SKM-1 treated with dmso at 0.1 percent for 144 hours (cell line): ENCODE data around the gene AARS2.
A peak's percentile ranks its signal among the peaks of the same experiment; 100 is the strongest.
"Not testable (repeated sequence)": the region's sequence is repeated elsewhere in the genome, so short reads cannot be mapped to it uniquely, and the experiment has no call there.

Experiments
- DNase-seq: peaks from one replicate; lab custom pipeline; 2025; ENCODE audit not compliant: unreplicated experiment; lab: John Stamatoyannopoulos, UW

The AARS2 gene

DNA sequence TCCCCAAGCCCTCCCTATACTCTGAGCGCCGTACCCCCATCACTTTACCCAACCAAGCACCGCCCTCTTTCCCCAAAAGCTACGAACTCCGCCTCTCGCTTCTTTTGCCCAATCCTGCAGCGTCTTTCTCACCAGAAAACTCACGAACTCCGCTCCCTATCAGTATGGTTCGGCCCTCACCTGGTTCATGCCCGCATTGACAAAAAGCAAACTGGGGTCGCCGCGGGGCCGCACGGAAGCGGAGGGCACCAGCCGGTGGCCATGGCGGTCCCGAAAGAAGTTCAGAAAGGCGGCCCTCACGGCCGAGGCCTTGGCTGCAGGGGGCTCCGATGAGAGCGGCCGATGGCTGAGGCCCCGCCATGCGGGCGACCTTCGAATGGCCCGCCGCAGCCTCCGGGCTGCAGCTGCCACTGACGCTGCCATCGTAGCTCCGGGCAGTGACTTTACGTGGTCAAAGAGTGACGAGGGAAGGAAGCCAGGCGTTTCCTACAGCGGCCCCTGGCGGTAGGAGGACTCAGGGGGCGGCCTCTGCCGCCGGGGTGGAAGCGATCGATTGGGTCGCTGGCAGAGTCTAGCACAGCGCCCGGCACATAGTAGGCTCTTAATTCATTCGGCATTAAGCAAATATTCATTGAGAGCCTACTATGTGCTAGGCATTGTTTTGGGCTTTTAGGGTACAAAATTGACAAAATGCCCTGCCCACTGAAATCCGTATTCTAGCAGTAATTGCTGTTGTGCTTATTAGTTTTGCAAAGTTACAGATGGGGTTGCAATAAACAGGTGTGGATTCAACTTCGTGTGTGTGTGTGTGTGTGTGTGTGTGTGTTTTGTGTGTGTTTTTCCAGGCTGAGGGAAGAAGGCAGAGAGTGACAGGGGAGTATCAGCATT is at the start of gene AARS2:
Gene AARS2 (minus strand): TSS at position 447 of the 888 bp plus-strand sequence. CDS start 24 bp downstream, at position 423.
- peak; percentile 89 for DNase-seq

DNA sequence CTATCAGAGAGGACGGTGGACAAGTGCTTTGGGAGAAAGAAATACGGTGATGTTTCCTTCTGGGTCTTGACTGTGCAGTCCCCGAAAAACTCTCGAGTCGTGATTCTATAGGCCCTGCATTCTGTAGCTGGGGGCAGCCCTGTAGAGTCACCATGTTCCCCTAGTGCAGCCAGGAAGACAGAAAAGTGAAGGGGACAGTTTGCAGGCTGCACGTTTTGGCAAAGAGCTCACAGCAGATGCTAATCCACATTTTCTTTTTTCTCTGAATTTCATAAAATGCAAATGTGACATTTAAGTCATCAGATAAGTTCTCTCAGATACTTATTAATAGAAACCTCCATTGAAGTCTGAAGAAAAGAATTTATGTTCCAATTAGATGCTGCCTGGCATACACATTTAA is 48.8 kb upstream of the AARS2 start:
- DNase-seq = no peak

DNA sequence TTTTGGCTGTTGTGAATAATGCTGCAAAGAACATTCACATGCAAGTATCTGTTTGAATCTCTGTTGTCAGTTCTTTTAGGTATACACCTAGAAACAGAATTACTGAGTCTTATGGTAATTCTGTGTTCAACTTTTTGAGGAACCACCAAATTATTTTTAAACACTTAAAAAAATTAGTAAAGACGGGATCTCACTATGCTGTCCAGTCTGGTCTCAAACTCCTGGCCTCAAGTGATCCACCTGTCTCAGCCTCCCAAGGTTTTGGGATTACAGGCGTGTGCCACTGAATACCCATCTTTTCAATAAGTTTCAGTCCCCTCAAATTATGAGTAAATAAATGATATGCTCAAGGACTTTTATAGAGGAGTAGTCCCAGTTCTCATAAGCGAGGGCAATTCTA is 46.8 kb upstream of the AARS2 start:
- DNase-seq = no peak

DNA sequence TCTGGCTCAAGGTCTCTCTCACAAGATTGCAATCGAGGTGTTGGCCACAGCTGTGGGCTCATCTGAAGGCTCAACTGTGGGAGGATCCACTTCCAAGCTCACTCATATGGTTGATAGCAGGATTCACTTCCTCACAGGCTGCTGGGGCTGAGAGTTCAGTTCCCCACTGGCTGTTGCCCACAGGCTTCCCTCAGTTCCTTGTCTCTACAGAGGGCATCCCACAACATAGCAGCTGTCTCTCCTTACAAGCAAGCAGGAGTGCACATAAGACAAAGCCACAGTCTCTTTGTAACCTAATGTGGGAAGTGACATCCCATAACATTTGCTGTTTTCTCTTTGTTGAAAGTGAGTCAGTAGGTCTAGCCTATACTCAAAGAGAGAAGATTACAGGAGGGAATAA is 43.3 kb upstream of the AARS2 start:
- peak; percentile 24 for DNase-seq

DNA sequence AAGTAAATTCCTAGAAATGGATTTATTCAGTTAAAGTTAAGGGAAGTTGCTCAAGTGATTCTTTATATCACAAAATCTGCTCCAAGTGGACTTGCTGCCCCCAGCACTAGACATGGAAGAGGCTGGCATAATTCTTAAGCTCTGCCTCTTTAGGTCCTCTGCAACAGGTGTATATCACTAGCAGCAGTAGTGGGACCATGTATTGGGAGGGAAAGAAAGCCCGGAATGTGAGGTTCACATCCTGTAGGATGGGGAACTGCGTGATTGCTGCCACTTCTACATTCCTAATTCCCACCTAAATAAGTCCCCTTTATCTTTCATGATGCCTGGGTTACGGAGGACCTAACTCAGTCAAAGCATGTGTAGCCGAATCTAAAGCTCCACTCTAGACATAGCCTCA is 42.5 kb upstream of the AARS2 start:
- no peak for DNase-seq

DNA sequence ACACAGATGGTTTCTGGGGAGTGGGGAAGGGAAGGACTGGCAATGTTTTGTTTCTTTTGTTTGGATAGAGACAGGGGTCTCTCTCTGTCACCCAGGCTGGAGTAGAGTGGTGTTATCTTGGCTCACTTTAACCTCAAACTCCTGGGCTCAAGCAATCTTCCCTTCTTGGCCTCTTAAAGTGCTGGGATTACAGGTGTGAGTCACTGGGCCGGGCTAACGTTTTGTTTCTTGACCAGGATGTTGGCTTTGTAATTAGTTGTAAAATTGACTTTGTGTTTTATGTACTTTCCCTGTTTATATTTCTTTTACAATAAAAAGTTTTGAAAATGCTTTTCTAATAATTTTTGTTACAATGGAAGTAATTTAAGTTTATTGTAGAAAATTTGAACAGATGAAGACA is 40.2 kb upstream of the AARS2 start:
- no peak for DNase-seq

DNA sequence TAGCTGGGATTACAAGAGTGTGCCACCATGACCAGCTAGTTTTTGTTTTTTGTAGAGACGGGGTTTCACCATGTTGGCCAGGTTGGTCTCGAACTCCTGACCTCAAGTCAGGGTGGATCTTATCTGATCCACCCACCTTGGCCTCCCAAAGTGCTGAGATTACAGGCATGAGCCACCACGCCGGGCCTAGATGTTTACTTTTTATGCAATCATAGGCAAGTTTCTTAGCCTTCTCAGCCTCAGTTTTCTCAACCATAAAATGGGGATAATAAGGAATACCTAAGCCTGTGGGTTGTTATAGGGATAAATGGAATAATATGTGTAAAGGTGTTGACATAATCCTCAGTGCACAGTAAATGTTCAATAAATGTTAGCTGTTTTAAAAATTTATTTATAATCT is 39.1 kb upstream of the AARS2 start:
- DNase-seq = no peak

DNA sequence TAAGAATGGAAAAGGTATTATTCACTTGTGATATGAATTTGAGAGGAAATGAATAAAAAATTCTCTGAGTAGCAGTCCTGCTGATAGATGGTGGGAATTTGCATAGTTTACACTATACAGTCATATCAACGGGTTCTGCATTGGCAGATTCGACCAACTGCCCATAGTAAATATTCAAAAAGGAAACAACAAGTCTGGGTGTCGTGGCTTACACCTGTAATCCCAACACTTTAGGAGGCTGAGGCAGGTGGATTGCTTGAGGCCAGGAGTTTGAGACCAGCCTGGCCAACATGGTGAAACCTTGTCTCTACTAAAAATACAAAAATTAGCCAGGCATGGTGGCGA is 37.5 kb upstream of the AARS2 start:
- not testable (repeated sequence) for DNase-seq

DNA sequence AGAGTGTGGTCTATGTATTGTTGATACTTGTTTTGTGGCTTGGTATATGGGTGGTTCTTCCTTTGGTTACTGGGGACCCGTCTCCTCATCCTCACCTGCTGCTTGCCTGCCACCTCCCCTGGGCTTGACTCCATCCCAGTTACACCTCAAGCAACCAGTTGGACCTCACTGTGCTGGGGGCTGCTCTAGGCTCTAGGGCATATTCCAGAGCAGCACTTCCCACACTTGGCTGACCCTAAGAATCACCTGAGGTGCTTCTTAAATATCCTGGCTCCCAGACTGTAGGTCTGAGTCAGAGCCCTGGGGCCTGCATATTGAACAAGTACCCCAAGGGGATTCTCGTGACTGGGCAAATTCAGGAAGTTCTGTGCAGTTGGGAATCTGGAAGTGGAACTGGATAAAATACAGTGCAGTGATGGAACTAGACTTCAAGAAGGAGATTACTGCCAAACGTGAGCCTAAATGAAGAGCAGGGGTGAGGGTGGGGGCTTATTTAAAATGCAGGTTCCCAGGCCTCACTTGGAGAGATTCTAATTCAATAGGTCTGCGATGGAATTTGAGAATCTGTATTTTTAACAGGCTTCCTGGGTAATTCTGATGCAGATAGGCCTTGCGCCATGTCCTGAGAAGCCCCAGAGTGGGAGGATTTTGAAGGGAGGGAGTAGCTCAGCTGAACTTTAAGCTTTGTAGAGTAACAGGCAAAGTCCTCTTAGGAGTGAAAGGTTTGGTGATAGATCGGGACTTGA is 36.9 kb upstream of the AARS2 start:
- no peak for DNase-seq

DNA sequence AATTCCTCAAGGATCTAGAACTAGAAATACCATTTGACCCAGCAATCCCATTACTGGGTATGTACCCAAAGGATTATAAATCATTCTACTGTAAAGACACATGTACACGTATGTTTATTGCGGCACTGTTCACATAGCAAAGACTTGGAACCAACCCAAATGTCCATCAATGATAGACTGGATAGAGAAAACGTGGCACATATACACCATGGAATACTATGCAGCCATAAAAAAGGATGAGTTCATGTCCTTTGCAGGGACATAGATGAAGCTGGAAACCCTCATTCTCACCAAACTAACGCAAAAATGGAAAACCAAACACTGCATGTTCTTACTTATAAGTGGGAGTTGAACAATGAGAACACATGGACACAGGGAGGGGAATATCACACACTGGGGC is 33.7 kb upstream of the AARS2 start:
- DNase-seq = not testable (repeated sequence)

DNA sequence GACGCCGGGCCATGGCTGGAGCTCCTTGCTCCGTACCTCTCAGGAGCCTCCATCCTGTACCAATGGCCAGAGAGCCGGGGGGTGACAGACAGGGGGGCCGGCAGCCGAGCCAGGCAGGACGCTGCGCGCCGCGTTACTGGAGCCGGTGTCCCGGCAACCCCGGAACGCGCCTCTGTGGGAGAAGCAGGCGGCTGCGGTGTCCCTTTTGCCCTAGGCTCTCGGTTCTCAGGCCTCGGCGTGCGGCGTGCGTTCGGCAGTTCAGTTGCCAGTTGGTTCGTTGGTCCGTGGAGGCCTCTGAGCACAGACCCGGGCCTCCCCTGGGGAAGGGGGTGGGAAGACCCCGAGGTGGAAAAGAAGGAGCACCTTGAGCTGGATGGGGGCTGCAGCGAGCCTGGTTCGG is 29.3 kb upstream of the AARS2 start, which contains the start of gene SPATS1:
Gene SPATS1 (plus strand): TSS at position 162 of the 400 bp plus-strand sequence. CDS start 446 bp downstream, outside the sequence.
- no peak for DNase-seq

DNA sequence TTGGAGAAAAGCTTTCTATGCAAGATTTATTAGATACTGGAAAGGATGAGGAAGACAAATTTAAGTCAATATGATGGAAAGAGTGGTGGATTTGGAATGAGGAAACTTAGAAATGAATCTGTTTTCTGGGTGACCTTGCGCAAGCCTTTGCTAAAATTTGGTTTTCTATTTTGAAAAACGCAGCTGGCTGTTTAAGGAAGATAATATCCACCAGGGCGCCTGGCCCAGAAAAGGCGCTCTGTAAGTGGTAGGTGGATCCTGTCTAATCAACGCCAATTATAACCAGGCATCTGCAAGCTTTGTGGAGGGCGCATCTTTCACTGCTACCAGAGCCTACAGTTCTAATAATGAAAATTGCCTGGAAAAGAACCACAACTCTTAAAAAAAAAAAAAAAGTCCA is 28.9 kb upstream of the AARS2 start:
- peak; percentile 50 for DNase-seq

DNA sequence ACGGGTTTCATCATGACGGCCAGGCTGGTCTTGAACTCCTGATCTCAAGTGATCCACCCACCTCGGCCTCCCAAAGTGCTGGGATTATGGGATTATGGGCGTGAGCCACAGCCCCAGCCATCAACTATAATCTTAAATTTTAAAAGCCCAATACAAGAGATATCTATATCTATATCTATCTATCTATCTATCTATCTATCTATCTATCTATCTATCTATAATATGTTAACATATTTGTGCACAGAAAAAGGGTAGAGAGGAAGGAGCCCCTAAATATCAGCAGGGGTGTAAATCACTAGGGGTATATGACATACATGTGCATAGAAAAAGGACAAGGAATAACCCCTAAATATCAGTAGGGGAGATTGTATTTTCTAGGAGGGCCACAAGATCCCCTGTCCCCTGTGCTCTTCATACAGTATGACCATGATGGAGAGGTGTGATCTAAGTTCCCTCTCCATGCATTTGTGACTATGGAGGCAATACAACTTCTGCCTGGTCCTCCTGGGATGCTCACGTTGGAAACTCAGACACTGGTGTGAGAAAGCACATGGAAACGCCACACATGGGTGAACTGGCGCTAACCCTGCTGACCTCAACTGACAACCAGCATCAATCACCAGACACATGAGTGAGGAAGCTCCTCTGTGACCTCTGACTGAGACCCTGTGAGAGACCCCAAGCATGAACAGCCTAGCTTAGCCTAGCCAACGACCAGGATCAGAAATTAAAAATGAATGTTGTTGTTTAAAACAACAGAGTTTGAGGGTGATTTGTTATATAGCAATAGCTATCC is 28.1 kb upstream of the AARS2 start:
- DNase-seq = no peak

DNA sequence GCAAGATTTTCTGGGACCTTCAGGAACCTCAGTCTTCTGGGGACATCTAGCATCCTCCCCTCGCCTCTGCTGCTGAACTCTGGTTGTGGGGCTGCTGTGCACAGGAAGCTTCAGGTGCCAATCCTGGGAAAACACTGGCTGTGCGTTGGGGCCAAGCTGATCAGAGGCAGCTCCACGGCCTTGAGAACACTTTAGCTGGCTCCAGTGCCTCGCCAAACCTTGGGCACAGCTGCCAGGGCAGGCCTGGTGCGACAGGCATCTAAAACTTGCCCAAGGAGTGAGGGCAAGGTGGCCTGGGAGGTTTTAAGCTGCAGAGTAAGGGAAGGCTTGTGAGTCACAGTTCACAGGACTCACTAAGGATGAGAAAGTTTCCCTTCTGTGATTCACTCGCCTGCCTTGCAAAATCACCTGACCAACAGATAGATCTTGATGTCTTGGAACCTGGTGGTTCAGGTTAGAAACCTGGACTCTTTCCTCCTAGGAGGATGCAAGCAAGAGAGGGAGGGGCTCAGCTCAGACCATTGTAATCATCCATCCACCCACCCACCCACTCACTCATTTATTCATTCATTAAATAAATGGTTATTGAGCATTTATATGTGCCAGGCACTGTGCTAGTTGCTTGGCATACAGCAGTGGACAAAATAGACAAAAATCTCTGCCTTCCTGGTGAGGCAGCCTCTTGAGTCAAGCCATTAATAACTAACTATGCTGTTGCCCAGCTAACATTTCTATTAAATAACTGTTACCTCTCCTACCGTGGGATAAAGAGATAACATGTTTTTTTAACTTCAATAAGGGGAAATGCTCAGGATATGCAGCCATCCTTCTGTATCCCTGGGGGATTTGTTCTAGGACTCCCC is 26.8 kb upstream of the AARS2 start:
- DNase-seq = no peak

DNA sequence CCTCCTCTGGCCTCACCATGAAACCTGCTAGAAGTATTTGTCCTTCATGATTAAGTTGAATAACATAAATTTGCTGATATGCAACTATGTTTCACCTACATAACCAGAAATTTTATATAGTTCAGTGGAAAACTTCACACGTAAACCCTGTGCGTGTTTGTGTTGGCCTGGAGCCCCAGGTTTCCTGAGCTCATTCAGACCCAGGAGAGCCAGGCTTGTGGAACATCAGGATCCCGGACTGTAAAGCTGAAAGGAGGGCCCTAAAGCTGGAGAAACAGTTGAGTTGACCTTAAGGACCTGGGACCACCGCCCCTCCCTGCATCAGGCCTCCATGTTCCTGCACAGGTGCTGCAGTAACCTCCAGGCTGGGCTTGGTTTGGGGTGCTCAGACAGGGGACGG is 26.2 kb upstream of the AARS2 start:
- DNase-seq = no peak

DNA sequence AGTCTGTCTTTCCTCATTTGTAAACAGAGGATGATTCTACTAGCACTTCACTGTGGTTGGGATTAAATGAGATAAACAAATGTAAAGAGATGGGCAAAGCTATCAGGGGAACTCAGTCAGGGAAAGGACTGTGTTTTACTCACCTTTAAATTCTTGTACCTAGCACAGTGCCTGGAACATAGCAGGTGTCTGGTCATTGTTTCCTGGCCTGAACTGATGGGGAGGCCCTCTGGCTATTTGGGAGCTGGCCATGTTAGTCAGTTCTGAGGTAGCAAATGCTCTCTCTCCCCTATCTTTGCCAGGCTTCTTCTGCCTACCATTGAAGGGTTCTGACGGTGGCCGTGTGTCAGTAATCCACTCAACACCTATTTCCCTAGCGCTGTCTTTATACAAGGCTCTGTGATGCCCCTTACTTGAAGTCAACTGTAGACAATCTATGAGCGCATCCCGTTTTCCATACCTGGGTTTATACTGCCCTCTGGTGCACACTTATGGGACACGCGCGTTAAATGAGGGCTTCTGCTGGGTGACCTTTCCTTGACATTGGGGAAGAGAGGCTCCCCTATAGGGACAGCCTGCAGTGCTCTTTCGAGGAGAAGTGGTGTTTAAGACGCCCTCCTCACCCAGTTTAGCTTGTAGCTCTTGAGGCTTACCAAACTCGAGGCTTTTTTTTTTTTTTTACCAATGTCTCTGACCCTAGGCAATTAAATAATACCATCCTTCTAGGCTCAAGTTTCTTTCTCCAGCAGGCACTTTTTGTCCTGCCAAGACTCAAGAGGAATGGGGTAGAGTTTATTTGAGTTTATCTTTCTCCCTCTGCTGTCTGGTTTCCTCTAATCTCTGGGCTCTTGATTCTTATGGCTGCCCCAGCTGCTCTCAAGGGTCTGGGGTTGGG is 25.3 kb upstream of the AARS2 start:
- peak; percentile 77 for DNase-seq

DNA sequence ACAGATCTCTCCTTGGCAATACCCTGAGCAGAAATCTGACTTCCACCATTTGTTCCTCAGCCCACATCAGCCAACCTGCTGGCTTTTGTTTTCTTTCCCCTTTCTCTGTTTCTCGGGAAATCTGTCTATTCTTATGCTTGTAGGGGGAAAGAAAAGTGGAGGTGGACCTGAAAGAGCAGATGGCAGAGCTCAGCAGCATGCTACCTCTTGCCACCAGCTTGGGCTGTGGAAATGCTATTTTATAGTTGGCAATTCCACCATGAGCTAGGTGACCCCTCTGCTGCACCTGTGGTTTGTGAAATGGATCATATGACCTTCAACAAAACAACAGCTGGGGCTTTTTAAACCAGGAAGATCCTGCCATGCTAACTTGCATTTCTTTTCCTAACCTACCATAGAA is 22.5 kb upstream of the AARS2 start:
- no peak for DNase-seq

DNA sequence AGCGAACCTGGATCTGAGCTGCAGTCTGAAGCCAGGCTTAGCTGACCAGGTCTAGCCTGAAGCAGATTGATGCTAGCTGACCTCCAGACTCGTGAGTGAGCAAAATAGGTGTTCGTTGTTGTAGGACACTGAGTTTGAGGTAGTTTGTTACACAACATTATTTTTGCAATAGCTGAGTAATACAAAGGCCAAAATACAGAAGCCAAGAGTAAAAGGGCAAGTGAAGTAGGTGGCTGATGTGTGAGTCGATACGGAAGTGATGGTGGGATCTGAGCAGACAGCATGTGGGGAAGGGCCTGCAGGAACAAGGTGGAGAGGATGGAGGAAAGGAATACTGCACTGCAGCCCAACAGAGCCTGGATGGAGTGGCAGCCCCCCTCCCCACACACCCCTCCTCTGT is 20.8 kb upstream of the AARS2 start:
- peak; percentile 77 for DNase-seq

DNA sequence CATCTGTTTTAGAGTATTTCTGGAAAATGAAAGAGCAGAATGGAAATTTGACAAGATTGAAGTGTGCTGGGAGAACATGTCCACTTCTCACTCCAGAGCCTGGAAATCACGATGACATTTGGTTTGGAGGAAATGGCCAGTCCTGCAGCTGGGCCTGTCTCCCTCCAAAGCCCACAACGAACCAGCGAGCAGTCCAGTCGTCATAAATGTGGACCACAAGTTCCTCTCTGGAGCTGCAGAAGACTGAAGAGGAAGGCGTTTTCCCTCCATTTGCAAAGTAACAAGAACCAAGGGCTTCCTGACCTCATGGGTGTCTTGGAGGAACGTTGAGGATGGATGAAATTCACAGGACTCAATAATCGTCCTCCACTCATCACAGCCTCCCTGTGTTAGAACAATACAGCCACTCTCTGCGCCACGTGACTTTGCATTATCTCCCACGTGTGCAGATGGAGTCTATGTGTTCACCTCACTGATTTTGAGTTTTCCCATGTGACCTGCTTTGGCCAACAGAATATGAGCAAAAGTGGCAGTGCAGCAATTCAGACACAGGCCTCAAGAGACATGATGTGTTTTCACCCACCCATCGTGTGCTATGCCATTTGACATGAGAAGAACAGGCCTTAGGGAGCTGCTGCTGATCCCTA is 20.2 kb upstream of the AARS2 start:
- DNase-seq = peak; percentile 25
